ENCODE data around the gene MASP2.
"Not testable (repeated sequence)": the region's sequence is repeated elsewhere in the genome, so short reads cannot be mapped to it uniquely, and the experiment has no call there.

Gene MASP2

DNA sequence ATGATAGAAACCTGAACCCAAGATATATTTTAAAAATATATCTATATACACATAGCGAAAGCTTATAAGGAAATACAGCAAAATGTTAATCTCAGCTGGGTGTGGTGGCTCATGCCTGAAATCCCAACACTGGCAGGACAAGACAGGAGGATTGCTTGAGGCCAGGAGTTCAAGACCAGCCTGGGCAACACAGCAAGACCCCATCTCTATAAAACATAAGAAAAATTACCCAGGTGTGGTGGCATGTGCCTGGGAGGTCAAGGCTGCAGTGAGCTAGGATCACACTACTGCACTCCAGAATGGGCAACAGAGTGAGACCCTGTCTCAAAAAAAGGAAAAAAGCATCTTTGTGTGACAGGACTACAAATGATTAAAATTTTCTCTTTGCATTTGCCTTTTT lies 18.8 kb upstream of the MASP2 start:
- no peak for ATAC-seq

DNA sequence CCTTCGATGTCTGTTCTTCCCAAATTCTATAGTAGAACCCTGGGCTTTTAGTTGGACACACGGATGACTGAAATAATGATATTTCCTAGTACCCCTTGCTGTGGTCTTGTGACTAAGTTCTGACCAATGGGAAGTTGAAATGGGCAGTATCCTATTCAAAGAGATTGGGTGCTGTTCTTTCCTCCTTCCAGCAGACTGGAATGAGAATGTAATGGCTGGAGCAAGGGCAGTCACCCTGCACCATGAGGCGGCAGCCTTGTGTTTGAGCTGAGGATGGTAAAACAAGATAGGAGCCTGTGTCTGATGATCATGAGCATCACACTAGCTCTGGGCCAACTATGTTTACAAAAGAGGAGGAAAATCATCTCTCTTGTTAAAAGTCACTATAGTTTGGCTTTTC lies 17.9 kb upstream of the MASP2 start:
- no peak for ATAC-seq
- TF ChIP-seq GLIS3 (CRISPR knock-in tag; IDR thresholded peaks at IDR 0.05) (no peak), ZFP3 (CRISPR knock-in tag; IDR thresholded peaks at IDR 0.05) (no peak), TOX (CRISPR knock-in tag; IDR thresholded peaks at IDR 0.05; ENCODE audit: borderline replicate concordance) (no peak), ZNF70 (CRISPR knock-in tag; IDR thresholded peaks at IDR 0.05) (no peak), ZFP30 (CRISPR knock-in tag; IDR thresholded peaks at IDR 0.05) (no peak)
- TF ChIP-seq, protein P1, sequence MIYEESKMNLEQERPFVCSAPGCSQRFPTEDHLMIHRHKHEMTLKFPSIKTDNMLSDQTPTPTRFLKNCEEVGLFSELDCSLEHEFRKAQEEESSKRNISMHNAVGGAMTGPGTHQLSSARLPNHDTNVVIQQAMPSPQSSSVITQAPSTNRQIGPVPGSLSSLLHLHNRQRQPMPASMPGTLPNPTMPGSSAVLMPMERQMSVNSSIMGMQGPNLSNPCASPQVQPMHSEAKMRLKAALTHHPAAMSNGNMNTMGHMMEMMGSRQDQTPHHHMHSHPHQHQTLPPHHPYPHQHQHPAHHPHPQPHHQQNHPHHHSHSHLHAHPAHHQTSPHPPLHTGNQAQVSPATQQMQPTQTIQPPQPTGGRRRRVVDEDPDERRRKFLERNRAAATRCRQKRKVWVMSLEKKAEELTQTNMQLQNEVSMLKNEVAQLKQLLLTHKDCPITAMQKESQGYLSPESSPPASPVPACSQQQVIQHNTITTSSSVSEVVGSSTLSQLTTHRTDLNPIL (CRISPR knock-in tag; IDR thresholded peaks at IDR 0.05; ENCODE audit: low read depth), result no peak
- TF ChIP-seq, protein P2, sequence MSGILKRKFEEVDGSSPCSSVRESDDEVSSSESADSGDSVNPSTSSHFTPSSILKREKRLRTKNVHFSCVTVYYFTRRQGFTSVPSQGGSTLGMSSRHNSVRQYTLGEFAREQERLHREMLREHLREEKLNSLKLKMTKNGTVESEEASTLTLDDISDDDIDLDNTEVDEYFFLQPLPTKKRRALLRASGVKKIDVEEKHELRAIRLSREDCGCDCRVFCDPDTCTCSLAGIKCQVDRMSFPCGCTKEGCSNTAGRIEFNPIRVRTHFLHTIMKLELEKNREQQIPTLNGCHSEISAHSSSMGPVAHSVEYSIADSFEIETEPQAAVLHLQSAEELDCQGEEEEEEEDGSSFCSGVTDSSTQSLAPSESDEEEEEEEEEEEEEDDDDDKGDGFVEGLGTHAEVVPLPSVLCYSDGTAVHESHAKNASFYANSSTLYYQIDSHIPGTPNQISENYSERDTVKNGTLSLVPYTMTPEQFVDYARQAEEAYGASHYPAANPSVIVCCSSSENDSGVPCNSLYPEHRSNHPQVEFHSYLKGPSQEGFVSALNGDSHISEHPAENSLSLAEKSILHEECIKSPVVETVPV (CRISPR knock-in tag; IDR thresholded peaks at IDR 0.05), result no peak

More for the DNA sequence above, 18.8 kb upstream of the MASP2 start:
- TF ChIP-seq RARB (CRISPR knock-in tag; IDR thresholded peaks at IDR 0.05) (no peak), OSR1 (CRISPR knock-in tag; IDR thresholded peaks at IDR 0.05) (no peak), ESRRG (CRISPR knock-in tag; IDR thresholded peaks at IDR 0.05) (no peak), TOX (CRISPR knock-in tag; IDR thresholded peaks at IDR 0.05; ENCODE audit: borderline replicate concordance) (no peak), CSDC2 (CRISPR knock-in tag; IDR thresholded peaks at IDR 0.05) (no peak), BACH2 (CRISPR knock-in tag; IDR thresholded peaks at IDR 0.05; ENCODE audit: borderline replicate concordance) (no peak), SNAI2 (CRISPR knock-in tag; IDR thresholded peaks at IDR 0.05) (no peak), ARNTL (CRISPR knock-in tag; IDR thresholded peaks at IDR 0.05; ENCODE audit: borderline replicate concordance, low read depth) (no peak), ZNF565 (CRISPR knock-in tag; conservative IDR thresholded peaks at IDR 0.05; ENCODE audit: low read depth) (no peak), PPARA (CRISPR knock-in tag; IDR thresholded peaks at IDR 0.05; ENCODE audit: borderline replicate concordance) (no peak), ZC3H10 (CRISPR knock-in tag; IDR thresholded peaks at IDR 0.05) (no peak), ZFP3 (CRISPR knock-in tag; IDR thresholded peaks at IDR 0.05) (no peak)
- TF ChIP-seq, protein P3, sequence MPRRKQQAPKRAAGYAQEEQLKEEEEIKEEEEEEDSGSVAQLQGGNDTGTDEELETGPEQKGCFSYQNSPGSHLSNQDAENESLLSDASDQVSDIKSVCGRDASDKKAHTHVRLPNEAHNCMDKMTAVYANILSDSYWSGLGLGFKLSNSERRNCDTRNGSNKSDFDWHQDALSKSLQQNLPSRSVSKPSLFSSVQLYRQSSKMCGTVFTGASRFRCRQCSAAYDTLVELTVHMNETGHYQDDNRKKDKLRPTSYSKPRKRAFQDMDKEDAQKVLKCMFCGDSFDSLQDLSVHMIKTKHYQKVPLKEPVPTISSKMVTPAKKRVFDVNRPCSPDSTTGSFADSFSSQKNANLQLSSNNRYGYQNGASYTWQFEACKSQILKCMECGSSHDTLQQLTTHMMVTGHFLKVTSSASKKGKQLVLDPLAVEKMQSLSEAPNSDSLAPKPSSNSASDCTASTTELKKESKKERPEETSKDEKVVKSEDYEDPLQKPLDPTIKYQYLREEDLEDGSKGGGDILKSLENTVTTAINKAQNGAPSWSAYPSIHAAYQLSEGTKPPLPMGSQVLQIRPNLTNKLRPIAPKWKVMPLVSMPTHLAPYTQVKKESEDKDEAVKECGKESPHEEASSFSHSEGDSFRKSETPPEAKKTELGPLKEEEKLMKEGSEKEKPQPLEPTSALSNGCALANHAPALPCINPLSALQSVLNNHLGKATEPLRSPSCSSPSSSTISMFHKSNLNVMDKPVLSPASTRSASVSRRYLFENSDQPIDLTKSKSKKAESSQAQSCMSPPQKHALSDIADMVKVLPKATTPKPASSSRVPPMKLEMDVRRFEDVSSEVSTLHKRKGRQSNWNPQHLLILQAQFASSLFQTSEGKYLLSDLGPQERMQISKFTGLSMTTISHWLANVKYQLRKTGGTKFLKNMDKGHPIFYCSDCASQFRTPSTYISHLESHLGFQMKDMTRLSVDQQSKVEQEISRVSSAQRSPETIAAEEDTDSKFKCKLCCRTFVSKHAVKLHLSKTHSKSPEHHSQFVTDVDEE (CRISPR knock-in tag; IDR thresholded peaks at IDR 0.05), result no peak
- TF ChIP-seq, protein P4, sequence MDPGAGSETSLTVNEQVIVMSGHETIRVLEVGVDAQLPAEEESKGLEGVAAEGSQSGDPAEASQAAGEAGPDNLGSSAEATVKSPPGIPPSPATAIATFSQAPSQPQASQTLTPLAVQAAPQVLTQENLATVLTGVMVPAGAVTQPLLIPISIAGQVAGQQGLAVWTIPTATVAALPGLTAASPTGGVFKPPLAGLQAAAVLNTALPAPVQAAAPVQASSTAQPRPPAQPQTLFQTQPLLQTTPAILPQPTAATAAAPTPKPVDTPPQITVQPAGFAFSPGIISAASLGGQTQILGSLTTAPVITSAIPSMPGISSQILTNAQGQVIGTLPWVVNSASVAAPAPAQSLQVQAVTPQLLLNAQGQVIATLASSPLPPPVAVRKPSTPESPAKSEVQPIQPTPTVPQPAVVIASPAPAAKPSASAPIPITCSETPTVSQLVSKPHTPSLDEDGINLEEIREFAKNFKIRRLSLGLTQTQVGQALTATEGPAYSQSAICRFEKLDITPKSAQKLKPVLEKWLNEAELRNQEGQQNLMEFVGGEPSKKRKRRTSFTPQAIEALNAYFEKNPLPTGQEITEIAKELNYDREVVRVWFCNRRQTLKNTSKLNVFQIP (CRISPR knock-in tag; IDR thresholded peaks at IDR 0.05; ENCODE audit: borderline replicate concordance, low read depth), result no peak
- TF ChIP-seq, protein P2 (CRISPR knock-in tag; IDR thresholded peaks at IDR 0.05), result no peak
- TF ChIP-seq, protein P1 (CRISPR knock-in tag; IDR thresholded peaks at IDR 0.05; ENCODE audit: low read depth), result no peak

DNA sequence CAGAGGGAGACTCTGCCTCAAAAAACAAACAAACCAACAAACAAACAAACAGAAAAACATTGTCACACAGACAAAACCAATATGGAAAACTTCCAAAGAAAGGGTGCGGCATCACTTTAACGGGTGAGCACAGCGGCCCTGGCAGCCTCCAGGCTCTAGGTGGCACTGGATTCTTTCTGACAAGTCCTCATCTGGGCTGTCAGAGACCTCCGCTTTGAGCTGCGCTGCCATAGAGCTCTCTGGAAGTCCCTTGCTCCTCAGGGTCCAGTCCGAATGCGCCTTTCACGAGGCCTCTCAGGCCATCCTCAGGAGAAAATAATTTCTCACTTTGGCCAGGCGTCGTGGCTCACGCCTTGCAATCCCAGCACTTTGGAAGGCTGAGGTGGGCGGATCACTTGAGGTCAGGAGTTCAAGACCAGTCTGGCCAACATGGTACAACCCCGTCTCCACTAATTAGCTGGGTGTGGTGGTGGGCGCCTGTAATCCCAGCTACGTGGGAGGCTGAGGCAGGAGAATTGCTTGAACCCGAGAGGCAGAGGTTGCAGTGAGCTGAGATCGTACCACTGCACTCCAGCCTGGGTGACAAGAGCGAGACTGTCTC lies 17.0 kb upstream of the MASP2 start:
- ATAC-seq, result not testable (repeated sequence)

Data from SK-N-SH treated with all-trans-retinoic acid at 6 μM for 48 hours (cell line).